Activated T-helper 1 cell treated with anti-CD3 and anti-CD28 coated beads, Interleukin-2, amount 50 U/mL, for 16 hours (primary cell): ENCODE results near the gene BPIFB1.

Experiments used
- DNase-seq, 2 donors: peaks; one replicate each; pipeline ENCODE4 v3.0.0-alpha.2; 2020; ENCODE audit warnings: low read depth in 1 of 2, low spot score in 1 of 2

Gene BPIFB1

DNA sequence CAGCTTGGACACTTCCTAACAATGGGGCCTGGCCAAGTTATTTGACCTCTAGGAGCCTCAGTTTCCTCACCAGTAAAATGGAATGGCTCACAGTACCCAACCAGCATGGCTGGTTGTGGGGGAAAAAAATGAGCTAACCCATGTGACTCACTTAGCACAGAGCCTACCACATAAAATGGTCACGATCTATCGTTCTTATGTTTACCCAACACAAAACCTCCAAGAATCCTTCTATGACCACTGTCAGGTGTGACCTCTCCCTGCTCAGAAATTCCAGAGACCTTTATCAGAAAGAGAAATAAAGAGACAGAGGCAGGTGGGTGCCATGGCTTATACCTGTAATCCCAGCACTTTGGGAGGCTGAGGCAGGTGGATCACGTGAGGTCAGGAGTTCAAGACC, 39.4 kb downstream of the BPIFB1 start:
- DNase-seq = no peak

DNA sequence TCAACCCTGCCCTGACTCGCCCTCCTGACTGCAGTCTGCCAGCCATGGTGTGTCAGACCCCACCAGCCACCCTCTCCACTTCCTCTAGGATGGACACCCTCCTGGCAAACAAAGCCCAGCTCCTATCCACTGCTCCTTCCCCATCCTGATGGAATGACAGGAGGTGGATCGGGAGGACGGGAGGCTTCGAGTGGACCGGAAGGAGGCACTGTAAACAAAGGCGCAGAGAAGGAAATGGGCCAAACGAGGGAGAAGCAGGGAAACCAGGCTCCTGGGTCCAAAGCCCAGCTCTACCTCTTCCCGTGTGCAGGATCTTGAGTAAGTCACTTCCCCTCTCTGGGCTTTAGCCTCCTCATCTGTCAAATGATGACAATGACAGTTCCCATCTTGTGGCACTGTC, 40.2 kb downstream of the BPIFB1 start:
- DNase-seq = no peak

DNA sequence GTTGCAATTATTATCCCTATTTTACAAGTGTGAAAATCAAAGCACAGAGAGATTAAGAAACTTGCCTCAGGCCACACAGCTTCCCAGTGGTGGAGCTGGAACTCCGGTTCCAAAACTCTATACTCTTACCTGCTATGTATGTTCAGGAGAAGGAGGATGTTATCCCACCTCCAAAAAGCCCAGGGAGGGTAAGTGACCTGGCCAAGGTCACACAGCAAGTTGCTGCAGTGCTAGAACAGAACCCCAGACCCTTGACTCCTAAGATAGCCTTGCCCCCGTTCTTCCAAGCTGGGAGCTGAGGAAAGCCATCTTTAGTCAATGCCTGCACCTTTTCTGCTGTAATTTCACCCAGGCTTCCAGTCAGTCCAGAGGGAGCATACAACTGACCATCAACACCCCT, 42.3 kb downstream of the BPIFB1 start:
- no peak for DNase-seq

DNA sequence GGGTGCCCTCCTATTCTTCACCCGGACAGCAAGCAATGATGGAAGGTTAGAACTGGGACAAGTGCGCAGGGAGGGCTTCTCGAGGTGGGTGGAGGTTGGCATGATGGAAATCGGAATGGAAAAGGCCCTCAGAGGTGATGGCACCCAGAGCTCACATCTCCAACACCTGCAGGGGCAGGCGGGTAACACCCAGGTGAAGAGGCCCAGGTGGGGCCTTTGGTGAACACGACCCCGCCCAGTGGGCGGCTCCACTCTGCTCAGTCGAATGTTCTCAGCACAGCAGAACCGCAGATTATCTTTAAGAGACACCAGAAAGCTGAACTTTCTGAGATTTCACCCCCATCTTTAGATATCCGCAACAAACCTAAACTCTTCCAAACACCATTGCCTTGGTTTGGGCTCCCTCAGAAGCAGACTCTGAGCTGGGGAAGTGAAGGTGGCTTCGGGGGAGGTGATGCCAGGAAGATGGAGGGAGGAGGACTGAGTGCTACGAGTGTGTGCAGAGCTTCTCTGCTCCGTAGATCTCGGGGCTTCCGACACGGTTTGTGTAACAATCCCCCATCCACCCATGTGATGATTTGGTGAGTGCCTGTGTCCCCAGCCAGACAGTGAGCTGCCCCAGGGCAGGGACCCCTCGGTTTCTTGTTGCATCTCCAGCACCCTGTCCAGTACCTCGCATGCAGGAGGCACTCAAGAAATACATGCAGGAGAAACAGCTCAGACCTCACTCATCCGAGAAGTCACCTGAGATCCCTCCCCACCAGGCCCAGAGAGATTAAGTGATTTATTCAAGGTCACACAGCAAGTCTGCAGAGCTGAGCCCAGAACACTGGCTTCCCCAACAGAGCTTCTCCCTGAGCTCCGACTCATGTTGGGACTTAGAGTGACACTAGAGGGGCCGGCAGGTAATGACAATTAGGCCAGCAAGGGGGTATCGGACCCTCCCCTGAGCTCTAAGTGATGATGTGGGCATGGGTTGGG, 45.4 kb downstream of the BPIFB1 start:
- DNase-seq = no peak

DNA sequence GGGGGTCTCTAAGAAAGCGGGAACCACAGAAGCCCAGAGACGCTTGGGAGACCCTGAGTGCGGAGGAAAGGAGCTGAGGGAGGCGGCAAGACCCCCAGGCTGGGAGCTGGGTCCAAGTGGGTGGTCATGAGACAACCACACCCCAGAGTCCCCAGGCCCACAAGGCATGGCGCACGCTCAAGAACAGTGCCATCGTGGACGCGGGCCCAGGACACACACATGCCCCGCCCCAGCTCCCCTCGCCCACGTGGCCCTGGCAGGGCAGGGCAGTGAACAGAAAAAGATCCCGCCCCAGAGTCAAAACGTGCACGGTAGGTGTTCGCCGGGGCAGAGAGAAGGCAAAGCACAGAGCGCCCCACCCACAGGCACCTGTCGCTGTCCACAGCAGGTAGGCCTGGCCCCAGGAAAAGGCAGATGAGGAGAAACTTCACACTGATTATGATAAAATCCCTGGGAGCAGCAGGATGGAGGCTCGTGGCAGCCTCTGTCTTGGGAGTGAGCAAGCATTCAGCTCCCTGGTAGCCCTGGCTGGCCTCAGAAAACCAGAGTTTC, 50.0 kb downstream of the BPIFB1 start:
- no peak for DNase-seq

DNA sequence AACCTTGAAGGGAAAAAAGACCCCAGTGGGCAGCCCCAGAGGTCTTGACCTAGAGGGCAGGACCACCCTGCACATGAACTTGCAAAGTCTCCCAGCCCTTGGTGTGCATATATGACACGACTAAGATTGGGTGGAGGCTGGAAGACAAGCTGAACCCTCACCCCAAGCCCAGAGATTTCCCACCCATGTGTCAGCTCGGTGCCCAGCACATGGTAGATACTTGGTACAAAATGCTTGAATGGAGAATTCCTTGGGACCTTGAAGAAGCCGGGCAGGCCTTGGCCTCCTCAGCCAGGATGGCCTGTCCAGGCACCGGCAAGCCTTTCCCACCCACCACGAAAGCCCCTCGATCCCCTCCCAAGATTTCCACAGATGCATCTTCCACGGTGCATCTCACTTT, 50.6 kb downstream of the BPIFB1 start:
- DNase-seq = no peak

DNA sequence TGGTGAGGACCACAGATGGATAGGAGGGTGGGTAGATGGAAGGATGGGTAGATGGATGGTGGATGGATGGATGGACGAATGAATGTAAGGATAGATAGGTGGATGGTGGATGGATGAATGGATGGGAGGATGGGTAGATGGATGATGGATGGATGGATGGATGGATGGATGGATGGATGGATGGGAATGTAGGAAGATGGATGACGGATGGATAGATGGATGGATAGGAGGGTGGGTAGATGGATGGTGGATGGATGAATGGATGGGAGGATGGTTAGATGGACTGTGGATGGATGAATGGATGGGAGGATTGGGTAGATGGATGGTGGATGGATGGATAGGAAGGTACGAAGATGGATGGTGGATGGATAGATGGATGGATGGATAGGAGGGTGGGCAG, 51.1 kb downstream of the BPIFB1 start:
- no peak for DNase-seq

DNA sequence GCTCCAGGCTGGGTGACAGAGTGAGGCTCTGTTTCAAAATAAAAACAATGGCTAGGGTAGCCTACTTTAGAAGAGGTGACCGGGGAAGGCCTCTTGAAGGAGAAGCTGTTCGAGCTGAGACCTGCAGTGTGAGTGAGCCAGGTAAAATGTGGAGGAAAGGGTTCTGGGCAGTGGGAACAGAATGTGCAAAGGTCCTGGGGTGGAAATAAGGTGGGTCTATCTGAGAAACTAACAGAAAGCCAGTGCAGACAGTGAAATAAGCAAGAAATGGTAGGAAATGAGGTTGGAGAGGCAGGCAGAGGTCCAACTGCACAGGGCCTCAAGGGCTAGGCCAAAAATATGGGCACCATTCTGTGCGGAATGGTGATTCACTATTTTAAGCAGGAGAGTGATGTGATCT, 53.4 kb downstream of the BPIFB1 start:
- DNase-seq = no peak

DNA sequence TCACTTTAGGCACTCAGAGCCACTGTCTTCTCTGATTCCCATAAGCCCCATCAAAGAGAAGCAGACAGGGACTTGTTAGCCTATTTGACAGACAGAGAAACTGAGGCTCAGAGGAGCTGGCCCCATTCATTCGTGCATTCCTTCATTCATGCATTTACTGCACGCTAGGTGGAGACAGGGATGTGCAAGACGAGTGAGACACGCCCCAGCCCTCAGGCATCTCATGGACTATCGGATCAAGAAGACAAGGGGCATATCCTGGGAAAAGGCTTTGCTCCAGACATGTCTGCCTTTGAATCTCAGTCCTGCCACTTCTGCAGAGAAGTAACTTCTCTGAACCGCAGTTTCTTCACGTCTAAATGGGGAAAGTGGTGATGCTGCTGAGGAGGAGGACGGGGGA, 54.1 kb downstream of the BPIFB1 start:
- no peak for DNase-seq

DNA sequence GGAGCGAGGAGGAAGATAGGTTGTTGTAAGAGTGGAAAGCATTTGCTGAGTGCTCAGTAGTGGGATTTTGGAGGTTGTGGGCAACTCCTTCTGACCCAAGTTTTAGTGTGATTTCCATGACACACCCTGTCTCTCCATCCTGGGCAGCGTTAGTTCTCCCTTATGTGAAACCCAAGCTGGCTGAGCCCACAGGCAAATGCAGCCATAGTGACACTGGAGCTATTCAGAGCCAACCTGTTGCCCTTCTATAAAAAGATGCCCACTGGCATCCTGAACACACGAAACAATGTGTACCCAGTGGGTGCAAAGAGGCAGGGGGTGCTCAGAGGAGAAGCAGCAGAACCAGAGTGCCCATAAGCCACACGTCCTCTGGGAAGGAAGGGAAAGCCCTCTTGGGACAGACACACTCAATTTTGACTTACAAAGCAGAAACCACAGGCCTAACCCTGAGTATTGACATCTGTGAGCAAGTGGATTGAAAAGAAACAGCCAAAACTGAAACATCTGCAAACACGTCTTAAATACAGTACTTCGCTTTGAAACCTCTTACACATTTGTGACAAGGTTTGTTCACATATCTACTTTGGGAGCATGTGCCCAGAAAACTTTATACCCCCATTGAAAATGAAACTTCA, 54.6 kb downstream of the BPIFB1 start:
- no peak for DNase-seq

DNA sequence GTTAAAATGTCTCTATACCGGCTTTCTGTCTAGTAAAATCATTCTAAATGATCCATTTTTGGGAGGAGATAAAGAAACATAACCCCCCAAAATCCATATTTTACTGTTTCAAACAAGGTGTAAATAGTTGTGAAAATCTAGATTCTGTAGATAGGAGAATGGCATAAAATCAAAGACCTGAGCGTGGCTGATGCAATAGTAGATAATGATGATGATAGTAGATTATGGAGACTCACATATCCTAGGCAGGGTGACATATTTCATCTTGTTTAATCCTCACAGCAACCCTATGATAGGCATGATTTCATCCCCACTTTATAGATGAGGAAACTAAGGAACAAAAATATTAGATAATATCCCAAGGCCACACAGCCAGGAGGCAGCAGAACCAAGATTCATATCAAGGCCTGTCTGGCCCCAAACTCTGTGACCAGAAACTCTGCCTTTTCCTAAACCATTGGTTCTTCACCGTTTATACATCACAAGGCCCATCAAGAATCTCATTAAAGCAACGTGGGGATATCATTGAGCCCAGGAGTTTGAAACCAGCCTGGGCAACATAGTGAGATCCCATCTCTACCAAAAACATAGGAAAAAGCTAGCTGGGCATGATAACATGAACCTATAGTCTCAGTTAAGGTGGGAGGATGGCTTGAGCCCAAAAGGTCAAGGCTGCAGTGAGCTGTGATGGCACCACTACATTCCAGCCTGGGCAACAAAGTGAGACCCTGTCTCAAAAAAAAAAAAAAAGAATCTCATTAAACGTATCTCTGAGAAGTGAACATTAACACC, 55.6 kb downstream of the BPIFB1 start:
- DNase-seq = no peak

DNA sequence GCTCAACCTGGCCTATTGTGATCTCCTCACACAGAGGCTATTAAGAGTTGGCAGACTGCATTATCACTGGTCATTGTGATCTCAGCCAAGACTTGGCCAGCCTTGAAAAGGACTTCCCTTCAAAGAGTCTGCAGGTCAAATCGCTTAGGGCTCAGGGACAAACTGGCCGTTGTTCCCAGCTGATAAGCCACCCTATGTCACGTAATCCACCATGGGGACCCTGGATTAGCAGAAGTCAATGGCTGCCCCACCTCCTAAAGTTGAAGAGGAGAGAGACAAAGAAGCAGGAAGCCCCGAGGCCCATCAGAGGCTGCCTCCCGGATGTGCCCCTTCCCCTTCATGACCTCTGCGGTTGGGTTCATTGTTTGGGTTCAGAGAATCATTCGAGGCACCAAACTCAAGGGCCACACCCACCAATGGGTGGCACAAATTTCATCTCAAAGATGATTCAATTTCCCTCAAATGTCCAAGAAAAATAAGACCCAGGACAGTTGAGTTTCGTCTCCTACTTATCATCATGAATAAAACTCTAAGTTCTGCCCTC, 56.6 kb downstream of the BPIFB1 start:
- DNase-seq = no peak

DNA sequence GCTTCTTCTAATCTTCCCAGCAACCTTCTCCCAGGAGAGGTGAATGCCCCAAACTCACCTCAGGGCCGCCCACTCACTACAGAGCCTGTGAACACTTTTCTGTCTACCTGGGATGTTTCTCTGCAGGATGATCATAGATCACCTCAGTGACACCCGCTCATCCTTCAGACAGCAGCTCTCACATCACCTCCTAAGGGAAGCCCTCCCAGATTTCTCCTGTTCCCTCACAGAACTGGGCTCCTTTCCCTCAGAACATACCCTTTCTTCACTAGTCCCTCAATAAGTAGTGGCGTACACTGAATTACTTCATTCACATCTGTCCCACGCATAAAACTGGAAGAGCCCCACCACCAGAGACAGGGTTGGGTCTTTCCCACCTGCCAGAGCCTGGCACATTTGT, 60.5 kb downstream of the BPIFB1 start:
- no peak for DNase-seq

DNA sequence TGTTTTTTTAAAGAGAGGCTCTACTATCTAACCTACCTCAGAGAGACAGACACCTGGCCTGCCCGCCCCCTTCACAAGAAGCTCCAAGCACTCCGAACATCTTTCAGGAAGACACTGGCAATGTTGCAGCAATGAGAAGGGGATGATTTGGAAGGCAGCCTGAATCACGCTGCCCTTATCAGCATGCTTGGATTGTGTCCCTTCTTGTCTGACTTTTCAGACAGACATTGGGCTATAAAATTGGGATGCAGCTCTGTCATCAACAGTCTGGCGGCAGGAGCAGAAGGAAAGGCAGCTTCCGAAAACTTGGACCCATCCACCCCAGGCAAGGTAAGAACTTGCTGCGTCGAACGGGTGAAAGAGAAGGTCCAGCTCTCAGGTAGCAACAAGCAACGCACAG, 62.3 kb downstream of the BPIFB1 start:
- no peak for DNase-seq

DNA sequence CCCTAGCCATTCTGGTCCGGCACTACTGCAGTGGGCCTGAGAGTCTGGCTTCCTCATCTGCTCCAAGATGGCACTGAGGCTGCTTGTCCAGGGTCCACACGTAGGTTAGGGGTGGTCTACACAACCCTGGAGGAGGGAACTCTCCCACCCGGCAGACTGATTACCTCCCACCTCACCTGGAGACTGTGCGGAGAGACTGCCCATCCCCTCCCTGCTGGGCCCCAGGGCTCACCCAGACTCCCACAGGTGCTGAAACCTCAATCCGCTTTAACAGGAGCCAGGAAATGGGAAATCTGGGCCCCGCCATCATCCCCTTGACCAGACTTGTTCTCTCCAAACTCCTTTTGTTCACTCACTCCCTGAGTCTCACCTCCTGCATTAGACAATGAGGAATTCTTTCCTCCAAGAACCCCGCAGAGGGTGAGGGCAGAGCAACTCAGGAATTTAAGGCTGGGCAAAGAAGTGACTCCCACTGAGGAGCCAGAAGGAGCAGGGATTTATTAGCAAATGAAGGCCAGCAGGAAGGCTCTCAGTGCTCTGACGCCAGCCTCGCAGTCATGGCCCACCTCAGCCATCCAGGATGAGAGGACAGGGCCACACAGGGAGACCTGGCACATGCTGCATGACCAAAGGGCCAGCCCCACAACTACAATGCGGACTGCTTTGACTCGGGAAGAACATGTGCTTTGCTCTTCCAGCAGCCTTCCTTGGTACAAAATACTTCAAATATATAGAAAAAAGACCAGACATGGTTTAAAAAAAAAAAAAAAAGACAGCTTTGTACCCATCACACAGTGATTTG, 65.3 kb downstream of the BPIFB1 start:
- no peak for DNase-seq

DNA sequence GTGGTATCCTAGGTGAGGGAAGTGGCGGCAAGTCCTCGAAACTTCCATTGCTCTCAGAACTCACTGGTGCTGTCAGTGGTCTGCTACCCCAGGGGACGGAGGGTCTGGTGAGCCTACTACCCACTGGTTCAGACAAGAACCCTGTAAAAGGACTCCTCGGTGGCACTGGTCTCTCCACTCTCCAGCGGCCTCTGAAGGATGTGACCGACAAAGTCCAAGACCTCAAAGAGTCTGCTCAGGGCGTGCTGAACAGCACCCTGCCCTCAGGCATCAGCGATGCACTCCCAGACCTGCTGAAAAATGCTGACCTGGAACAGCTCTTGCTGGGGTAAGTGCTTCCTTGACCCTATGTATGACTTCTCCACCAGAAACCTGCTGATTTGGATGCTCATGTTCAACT, 66.5 kb downstream of the BPIFB1 start:
- DNase-seq = no peak

DNA sequence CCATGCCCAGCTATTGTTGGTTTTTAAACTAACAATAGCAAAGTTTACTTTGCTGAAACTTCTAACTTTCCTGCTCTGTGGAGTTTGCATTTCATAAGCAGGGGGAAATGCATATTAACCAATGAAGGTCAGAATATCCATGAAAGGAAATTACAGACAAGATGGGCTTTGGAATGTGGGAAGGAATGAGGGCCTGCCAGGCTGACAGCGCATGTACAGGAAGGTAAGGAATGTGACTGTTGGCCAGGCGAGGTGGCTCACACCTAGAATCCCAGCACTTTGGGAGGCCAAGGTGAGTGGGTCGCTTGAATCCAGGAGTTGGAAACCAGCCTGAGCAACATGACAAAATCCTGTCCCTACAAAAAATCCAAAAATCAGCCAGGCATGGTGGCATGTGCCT, 68.7 kb downstream of the BPIFB1 start:
- no peak for DNase-seq

DNA sequence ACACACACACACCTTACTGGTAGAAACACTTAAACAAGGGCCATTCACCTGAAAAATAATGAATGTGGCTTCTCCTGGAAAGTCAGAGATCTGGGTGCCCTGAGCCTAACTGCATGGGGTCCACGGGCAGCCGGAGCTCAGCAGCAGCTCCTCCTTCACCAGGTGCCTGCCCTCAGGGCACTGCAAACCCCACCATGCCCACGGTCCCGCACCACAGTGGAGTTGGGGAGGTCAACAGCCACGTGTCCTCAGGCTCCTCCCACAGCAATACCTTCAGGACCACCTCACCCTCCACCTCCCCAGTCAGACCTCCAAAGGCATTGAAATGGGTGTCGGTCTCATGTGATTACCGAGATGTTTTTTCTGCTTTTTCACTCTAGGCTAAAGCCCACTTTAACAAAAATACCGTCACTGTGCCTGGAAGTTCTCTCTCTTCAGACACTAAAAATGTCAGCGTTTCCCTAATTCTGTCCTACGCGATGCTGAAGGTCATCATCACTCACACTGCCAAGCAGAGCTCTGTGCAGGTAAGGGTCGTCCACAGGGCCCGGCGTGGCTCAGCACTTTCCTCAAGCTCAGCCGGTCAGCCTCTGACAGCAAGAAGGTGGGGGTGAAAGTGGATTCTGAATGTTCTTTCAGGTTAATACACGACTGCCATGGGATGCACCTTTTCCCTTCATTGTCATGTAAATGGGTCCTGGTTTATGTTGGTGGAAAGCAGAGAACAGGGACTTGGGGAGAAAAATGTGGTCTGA, 69.4 kb downstream of the BPIFB1 start:
- DNase-seq = no peak

DNA sequence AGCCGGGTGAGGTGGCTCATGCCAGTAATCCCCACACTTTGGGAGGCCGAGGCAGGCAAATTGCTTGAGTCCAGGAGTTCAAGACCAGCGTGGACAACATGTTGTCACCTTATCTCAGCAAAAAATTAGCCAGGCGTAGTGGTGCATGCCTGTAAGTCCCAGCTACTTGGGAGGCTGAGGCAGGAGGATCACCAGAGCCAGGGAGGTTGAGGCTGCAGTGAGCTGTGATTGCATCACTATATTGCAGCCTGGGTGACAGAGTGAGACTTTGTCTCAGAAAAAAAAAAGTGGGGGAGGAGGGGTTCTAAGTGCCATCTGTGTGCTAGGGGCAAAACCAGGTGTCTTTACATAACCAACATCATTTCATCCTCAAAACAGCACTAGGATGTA, 70.0 kb downstream of the BPIFB1 start:
- DNase-seq = no peak
